HepG2 (cell line): ENCODE results near the gene CACNA2D1. TPM values are rescaled to one million over a fixed set of nuclear protein-coding genes. Genes with fewer than 3 reads are reported as not detected.

ENCODE experiments used
- ATAC-seq: fragments of 200-7000 bp; cut with Tn5 transposase; 3 replicates; pipeline ENCODE4 v1.9.1; 2020; ENCODE audit warnings: mild to moderate bottlenecking, moderate library complexity
- BruUV-seq: library from RNA; stranded (reverse); fragments of 400-500 nt; replicated peaks from 2 replicates; lab custom pipeline; 2021; lab: Mats Ljungman, UMichigan
- CTCF ChIA-PET: fragments of 300-600 bp; formaldehyde crosslinking; extraction: SDS; loops from one replicate; lab custom pipeline; 2021; ENCODE audit warnings: low total read pairs, inconsistent platforms, low intra/inter-chr PET ratio; lab: Yijun Ruan, JAX
- POLR2A ChIA-PET: fragments of 350-600 bp; sonication (Branson Sonifier 250); formaldehyde crosslinking; loops from one replicate; lab custom pipeline; 2020; ENCODE audit warnings: antibody characterized with exemption, inconsistent platforms; lab: Yijun Ruan, JAX
- DNase-seq: peaks from one replicate; pipeline ENCODE4 v3.0.0-alpha.2; 2015; ENCODE audit warnings: low spot score
- FAIRE-seq: peaks from 3 replicates; lab custom pipeline; 2011; peaks lifted over from hg19 to GRCh38; lab: Jason Lieb, UNC
- H2AFZ ChIP-seq: one replicate; pipeline ENCODE4 v1.6.1; 2011; ENCODE audit warnings: low read length, inconsistent platforms
- H3K27ac ChIP-seq: fragments of 300-600 bp; 3 replicates; pipeline ENCODE4 v1.8.0; 2011; ENCODE audit warnings: mixed run types, mild to moderate bottlenecking, mixed read lengths, low read length, inconsistent platforms; ENCODE audit not compliant: insufficient read depth; ENCODE audit errors: extremely low read length
- H3K27me3 ChIP-seq, 2 experiments: fragments of 200-600 bp in 1 of 2; 2 replicates in 1 of 2; 3 replicates in 1 of 2; pipeline versions ENCODE4 v1.6.0 to v1.8.0; 2011; ENCODE audit warnings: low read length in 2 of 2, mild to moderate bottlenecking in 2 of 2, moderate library complexity in 2 of 2, inconsistent platforms in 1 of 2; ENCODE audit not compliant: insufficient read depth in 2 of 2, control insufficient read depth in 1 of 2
- H3K36me3 ChIP-seq, 2 experiments: fragments of 200-600 bp in 1 of 2; replicated peaks in 1 of 2; 2 replicates in 1 of 2; 3 replicates in 1 of 2; pipeline versions ENCODE4 v1.5.1 to v1.8.0; 2011; ENCODE audit warnings: low read length in 2 of 2, inconsistent platforms in 1 of 2; ENCODE audit not compliant: insufficient read depth in 2 of 2, control insufficient read depth in 1 of 2
- H3K4me1 ChIP-seq: 2 replicates; pipeline ENCODE4 v1.5.1; 2012; ENCODE audit warnings: low read length, inconsistent platforms; ENCODE audit not compliant: insufficient read depth
- H3K4me2 ChIP-seq: 2 replicates; pipeline ENCODE4 v1.6.0; 2011; ENCODE audit warnings: low read depth, low read length, inconsistent platforms
- H3K4me3 ChIP-seq, 3 experiments: fragments of 200-600 bp in 1 of 3; sonication (generic), shearing (Covaris generic) in 1 of 3; replicated peaks in 1 of 3; 2 replicates each; pipeline ENCODE4 v1.5.1; 2011 to 2016; ENCODE audit warnings: low read length in 3 of 3, inconsistent platforms in 2 of 3, low read depth in 2 of 3, mild to moderate bottlenecking in 2 of 3, control low read depth in 1 of 3, mixed read lengths in 1 of 3; ENCODE audit not compliant: insufficient read depth in 1 of 3
- H3K79me2 ChIP-seq: one replicate; pipeline ENCODE4 v1.6.1; 2011; ENCODE audit warnings: low read length, inconsistent platforms; ENCODE audit not compliant: insufficient read depth
- H3K9ac ChIP-seq: 2 replicates; pipeline ENCODE4 v1.6.0; 2011; ENCODE audit warnings: mild to moderate bottlenecking, low read depth, low read length, inconsistent platforms; ENCODE audit not compliant: insufficient read depth
- H3K9me3 ChIP-seq: 2 replicates; pipeline ENCODE4 v1.5.1; 2012; ENCODE audit warnings: mild to moderate bottlenecking, low read length
- H4K20me1 ChIP-seq: 2 replicates; pipeline ENCODE4 v1.6.0; 2011; ENCODE audit warnings: inconsistent platforms, mild to moderate bottlenecking, low read length, moderate library complexity; ENCODE audit not compliant: insufficient read depth
- BCL6 ChIP-seq: IDR thresholded peaks from 2 replicates; pipeline ENCODE4 v1.6.1; 2016; ENCODE audit warnings: missing genetic modification reagents, missing compliant biosample characterization
- DDIT3 ChIP-seq: sonication (generic); formaldehyde crosslinking; IDR thresholded peaks from 2 replicates; pipeline ENCODE4 v1.4.0; 2020; ENCODE audit warnings: mild to moderate bottlenecking, missing genetic modification reagents
- GABPB1 ChIP-seq: IDR thresholded peaks from 2 replicates; pipeline ENCODE4 v1.6.1; 2016; ENCODE audit warnings: mild to moderate bottlenecking, missing genetic modification reagents, moderate library complexity, missing compliant biosample characterization
- ISX ChIP-seq: sonication (generic); formaldehyde crosslinking; conservative IDR thresholded peaks from 2 replicates; pipeline ENCODE4 v1.5.0; 2020; ENCODE audit warnings: missing genetic modification reagents
- KMT2B ChIP-seq: IDR thresholded peaks from 2 replicates; pipeline ENCODE4 v1.6.1; 2016; ENCODE audit warnings: missing genetic modification reagents, missing compliant biosample characterization
- MTF2 ChIP-seq: sonication (generic); formaldehyde crosslinking; IDR thresholded peaks from 2 replicates; pipeline ENCODE4 v1.5.0; 2020; ENCODE audit warnings: missing genetic modification reagents, borderline replicate concordance
- PPARG ChIP-seq: conservative IDR thresholded peaks from 2 replicates; pipeline ENCODE4 v1.6.1; 2016; ENCODE audit warnings: missing biosample characterization, missing genetic modification reagents
- RFX3 ChIP-seq: IDR thresholded peaks from 2 replicates; pipeline ENCODE4 v1.6.1; 2016; ENCODE audit warnings: missing biosample characterization, missing genetic modification reagents
- TCF7 ChIP-seq: sonication (generic); IDR thresholded peaks from 2 replicates; pipeline ENCODE4 v1.6.1; 2016; ENCODE audit warnings: antibody characterized with exemption, low read depth
- TEAD3 ChIP-seq: optimal IDR thresholded peaks from 2 replicates; pipeline ENCODE3; 2016; ENCODE audit warnings: borderline replicate concordance
- TRAFD1 ChIP-seq: sonication (generic); formaldehyde crosslinking; IDR thresholded peaks from 2 replicates; pipeline ENCODE4 v1.5.1; 2020; ENCODE audit warnings: missing genetic modification reagents, mild to moderate bottlenecking, borderline replicate concordance
- ZBTB44 ChIP-seq: sonication (generic); formaldehyde crosslinking; IDR thresholded peaks from 2 replicates; pipeline ENCODE4 v1.4.0; 2020; ENCODE audit warnings: missing genetic modification reagents
- ZGPAT ChIP-seq: IDR thresholded peaks from 2 replicates; pipeline ENCODE4 v1.6.1; 2016; ENCODE audit warnings: mild to moderate bottlenecking
- ZKSCAN5 ChIP-seq: sonication (generic); formaldehyde crosslinking; IDR thresholded peaks from 2 replicates; pipeline ENCODE4 v1.5.1; 2020; ENCODE audit warnings: mild to moderate bottlenecking, missing genetic modification reagents
- ZNF646 ChIP-seq: sonication (generic); formaldehyde crosslinking; IDR thresholded peaks from 2 replicates; pipeline ENCODE4 v1.9.0; 2021; ENCODE audit warnings: mild to moderate bottlenecking, missing genetic modification reagents
- WGBS: methylation state at CpG from one replicate; pipeline ENCODE4 v1.1.6; 2017; ENCODE audit warnings: low lambda C conversion rate; 5-methylcytosine and 5-hydroxymethylcytosine counted together
- in situ Hi-C: cut with HindIII; loops from 2 replicates; pipeline ENCODE4 v1.10.0; 2017; ENCODE audit warnings: low pct_unique_long_range_greater_than_20kb; ENCODE audit not compliant: extremely low pct_ligation_motif_present
- intact Hi-C: fragments of 100-400 bp; cut with micrococcal nuclease; formaldehyde crosslinking; loops from one replicate; pipeline ENCODE4 v1.10.0; 2022; ENCODE audit not compliant: unreplicated experiment
- polyA plus RNA-seq, 8 experiments: library from polyadenylated mRNA; depleted of rRNA in 3 of 8; stranded (reverse) in 7 of 8; unstranded in 1 of 8; fragments of >200 nt; fragmentation: Illumina TruSeq in 4 of 8; extraction: Trizol in 4 of 8; gene quantifications; 2 replicates each; pipeline versions ENCODE4 v1.2.1 to v1.2.3, GENCODE V29; 2011 to 2016; ENCODE audit warnings: low read depth in 4 of 8, missing spikeins in 1 of 8, mixed read lengths in 1 of 8; ENCODE audit not compliant: insufficient read depth in 1 of 8
- total RNA-seq, 5 experiments: library from RNA; depleted of rRNA; stranded (reverse); fragments of >200 nt; fragmentation: Illumina TruSeq; extraction: Trizol; gene quantifications; 2 replicates each; pipeline ENCODE4 v1.2.3, GENCODE V29; 2016; ENCODE audit warnings: low read depth in 1 of 5

CACNA2D1 gene
- total and polyA plus RNA-seq, 2 of the 13 experiments (the other 11 are each of a cell fraction or from before 2014, with no cell fraction given) = not detected

GRCh38 chr7:82376739-82377138 is 66.8 kb downstream of the CACNA2D1 start:
- 0% methylated on average over 2 of the region's 2 CpGs for WGBS
- TF ChIP-seq ZGPAT (CRISPR knock-in tag) (no peak), PPARG (CRISPR knock-in tag) (no peak), ZNF646 (CRISPR knock-in tag) (no peak), TRAFD1 (CRISPR knock-in tag) (no peak), KMT2B (CRISPR knock-in tag) (no peak), BCL6 (no peak), MTF2 (CRISPR knock-in tag) (no peak), GABPB1 (CRISPR knock-in tag) (no peak), TEAD3 (no peak), ZKSCAN5 (CRISPR knock-in tag) (no peak), ISX (CRISPR knock-in tag) (no peak), ZBTB44 (CRISPR knock-in tag) (no peak), DDIT3 (no peak), RFX3 (CRISPR knock-in tag) (no peak), TCF7 (no peak)

More at GRCh38 chr7:82376739-82377138, 66.8 kb downstream of the CACNA2D1 start:
- ChIA-PET CTCF (no interaction called here), POLR2A (no interaction called here)
- Histone ChIP-seq H3K9me3 (no peaks in the 10 kb centered on the region), H2AFZ (no peak overlapping the region), H4K20me1 (no peaks in the 10 kb centered on the region), H3K4me2 (no peak overlapping the region), H3K36me3 (no peaks in the 10 kb centered on the region), H3K4me3 (no peak overlapping the region), H3K27ac (no peak overlapping the region), H3K79me2 (no peaks in the 10 kb centered on the region), H3K27me3 (no peaks in the 10 kb centered on the region), H3K9ac (no peak overlapping the region), H3K4me1 (no peaks in the 10 kb centered on the region)
- DNase-seq = no peak
- FAIRE-seq = no peak
- in situ Hi-C loops = no loop called here
- intact Hi-C loops = no loop called here
- no TSS peak for BruUV-seq
- ATAC-seq = no peak
